PC-3 (cell line): Measurements from ENCODE around the gene RTF1. TPM values are rescaled to one million over a fixed set of nuclear protein-coding genes. Genes with fewer than 3 reads are reported as not detected.

ENCODE experiments used
- ATAC-seq: fragments of 200-7000 bp; cut with Tn5 transposase; 2 replicates; pipeline ENCODE4 v1.9.1; 2020; ENCODE audit warnings: mild to moderate bottlenecking, moderate library complexity
- BruUV-seq: library from RNA; stranded (reverse); fragments of 400-500 nt; replicated peaks from 2 replicates; lab custom pipeline; 2021; lab: Mats Ljungman, UMichigan
- CTCF ChIA-PET: fragments of 300-600 bp; sonication (Branson Sonifier 250); formaldehyde crosslinking; loops from one replicate; lab custom pipeline; 2022; ENCODE audit warnings: antibody characterized with exemption; lab: Charles Lee
- POLR2A ChIA-PET: fragments of 300-600 bp; sonication (Branson Sonifier 250); formaldehyde crosslinking; loops from one replicate; lab custom pipeline; 2022; ENCODE audit warnings: antibody characterized with exemption; ENCODE audit not compliant: unreplicated experiment; lab: Charles Lee
- DNase-seq: peaks from one replicate; pipeline ENCODE4 v3.0.0-alpha.2; 2015
- H2AFZ ChIP-seq: fragments of 300-600 bp; sonication (generic); 2 replicates; pipeline ENCODE4 v1.6.0; 2016; ENCODE audit warnings: antibody characterized with exemption, low read length
- H3F3A ChIP-seq: fragments of 300-600 bp; sonication (generic); one replicate; pipeline ENCODE4 v1.6.0; 2017; ENCODE audit warnings: antibody characterized with exemption, low read length, control low read depth, mild to moderate bottlenecking; ENCODE audit not compliant: unreplicated experiment
- H3K27ac ChIP-seq: fragments of 300-600 bp; sonication (generic); 2 replicates; pipeline ENCODE4 v1.5.1; 2016; ENCODE audit warnings: mild to moderate bottlenecking, low read length
- H3K27me3 ChIP-seq: fragments of 300-600 bp; sonication (generic); 2 replicates; pipeline ENCODE4 v1.6.1; 2016; ENCODE audit warnings: low read length, mixed read lengths
- H3K36me3 ChIP-seq: fragments of 300-600 bp; sonication (generic); 2 replicates; pipeline ENCODE4 v1.6.1; 2016; ENCODE audit warnings: low read depth, mixed run types, low read length, mixed read lengths
- H3K4me1 ChIP-seq: fragments of 300-600 bp; sonication (generic); 2 replicates; pipeline ENCODE4 v1.5.1; 2016; ENCODE audit warnings: low read length; ENCODE audit not compliant: insufficient read depth
- H3K4me2 ChIP-seq: fragments of 300-600 bp; sonication (generic); 2 replicates; pipeline ENCODE4 v1.6.0; 2016; ENCODE audit warnings: low read length
- H3K4me3 ChIP-seq: fragments of 300-600 bp; sonication (generic); 2 replicates; pipeline ENCODE4 v1.5.1; 2016; ENCODE audit warnings: mild to moderate bottlenecking, low read length, mixed read lengths
- H3K79me2 ChIP-seq: fragments of 300-600 bp; sonication (generic); 2 replicates; pipeline ENCODE4 v1.6.1; 2017; ENCODE audit warnings: low read length, mixed read lengths
- H3K9ac ChIP-seq: fragments of 300-600 bp; sonication (generic); 2 replicates; pipeline ENCODE4 v1.6.0; 2016; ENCODE audit warnings: mild to moderate bottlenecking, low read length
- H3K9me2 ChIP-seq: fragments of 300-600 bp; sonication (generic); replicated peaks from 2 replicates; pipeline ENCODE4 v1.6.1; 2016; ENCODE audit warnings: mixed run types, low read length, mixed read lengths
- H3K9me3 ChIP-seq: fragments of 300-600 bp; sonication (generic); 2 replicates; pipeline ENCODE4 v1.6.1; 2016; ENCODE audit warnings: low read length, mixed read lengths
- H4K20me1 ChIP-seq: fragments of 300-600 bp; sonication (generic); 2 replicates; pipeline ENCODE4 v1.6.1; 2016; ENCODE audit warnings: low read length, mixed read lengths
- EZH2 ChIP-seq: fragments of 300-600 bp; sonication (generic); IDR thresholded peaks from one replicate; pipeline ENCODE4 v1.6.1; 2017; ENCODE audit warnings: antibody characterized with exemption, mild to moderate bottlenecking, low read length; ENCODE audit not compliant: unreplicated experiment
- EZH2phosphoT487 ChIP-seq: fragments of 300-600 bp; sonication (generic); IDR thresholded peaks from 2 replicates; pipeline ENCODE4 v1.6.1; 2018; ENCODE audit warnings: mild to moderate bottlenecking, antibody characterized with exemption, low read length, borderline replicate concordance
- intact Hi-C: fragments of 100-400 bp; cut with micrococcal nuclease; formaldehyde crosslinking; loops from 2 replicates; pipeline ENCODE4 v1.9.0; 2023
- total RNA-seq: library from RNA; depleted of rRNA; stranded (reverse); fragments of >200 nt; gene quantifications from 2 replicates; pipeline ENCODE4 v1.2.3, GENCODE V29; 2014
- TF ChIP-seq, protein P1 (sequence below): fragments of 300-600 bp; sonication (generic); conservative IDR thresholded peaks from 2 replicates; pipeline ENCODE4 v1.5.1; 2017; ENCODE audit warnings: antibody characterized with exemption, low read depth, mild to moderate bottlenecking, low read length

RTF1 gene
- total RNA-seq, 1 experiment from 2014 or later = 20.2 TPM

GRCh38 chr15:41443275-41443674, 26.4 kb downstream of the RTF1 start:
- DNase-seq = no peak
- intact Hi-C loops = no loop called here
- no peak overlapping the region for H2AFZ ChIP-seq
- H3K9me3 ChIP-seq = no peaks in the 10 kb centered on the region
- no peak overlapping the region for H3K4me2 ChIP-seq
- no peaks in the 10 kb centered on the region for H3K27me3 ChIP-seq
- no TSS peak for BruUV-seq
- POLR2A ChIA-PET = no interaction called here
- no peaks in the 10 kb centered on the region for H3K9me2 ChIP-seq
- no peak overlapping the region for H3K27ac ChIP-seq
- H3K9ac ChIP-seq = no peak overlapping the region
- CTCF ChIA-PET = no interaction called here
- H3K36me3 ChIP-seq = peaks cover 18% of the 10 kb centered on the region; the same call in 1 of the 2 replicates
- H3K4me3 ChIP-seq = no peak overlapping the region
- no peaks in the 10 kb centered on the region; the same call in 1 of the 2 replicates for H4K20me1 ChIP-seq
- no peaks in the 10 kb centered on the region for H3F3A ChIP-seq
- no peak for ATAC-seq
- TF ChIP-seq, protein P1, sequence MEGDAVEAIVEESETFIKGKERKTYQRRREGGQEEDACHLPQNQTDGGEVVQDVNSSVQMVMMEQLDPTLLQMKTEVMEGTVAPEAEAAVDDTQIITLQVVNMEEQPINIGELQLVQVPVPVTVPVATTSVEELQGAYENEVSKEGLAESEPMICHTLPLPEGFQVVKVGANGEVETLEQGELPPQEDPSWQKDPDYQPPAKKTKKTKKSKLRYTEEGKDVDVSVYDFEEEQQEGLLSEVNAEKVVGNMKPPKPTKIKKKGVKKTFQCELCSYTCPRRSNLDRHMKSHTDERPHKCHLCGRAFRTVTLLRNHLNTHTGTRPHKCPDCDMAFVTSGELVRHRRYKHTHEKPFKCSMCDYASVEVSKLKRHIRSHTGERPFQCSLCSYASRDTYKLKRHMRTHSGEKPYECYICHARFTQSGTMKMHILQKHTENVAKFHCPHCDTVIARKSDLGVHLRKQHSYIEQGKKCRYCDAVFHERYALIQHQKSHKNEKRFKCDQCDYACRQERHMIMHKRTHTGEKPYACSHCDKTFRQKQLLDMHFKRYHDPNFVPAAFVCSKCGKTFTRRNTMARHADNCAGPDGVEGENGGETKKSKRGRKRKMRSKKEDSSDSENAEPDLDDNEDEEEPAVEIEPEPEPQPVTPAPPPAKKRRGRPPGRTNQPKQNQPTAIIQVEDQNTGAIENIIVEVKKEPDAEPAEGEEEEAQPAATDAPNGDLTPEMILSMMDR = no peak
- H3K79me2 ChIP-seq = peaks cover 4% of the 10 kb centered on the region; the same call in 1 of the 2 replicates
- H3K4me1 ChIP-seq = no peaks in the 10 kb centered on the region

GRCh38 chr15:41445399-41445798, 28.5 kb downstream of the RTF1 start:
- H2AFZ ChIP-seq = no peak overlapping the region
- no peaks in the 10 kb centered on the region for H3K9me3 ChIP-seq
- no peaks in the 10 kb centered on the region; the same call in 1 of the 2 replicates for H4K20me1 ChIP-seq
- BruUV-seq = no TSS peak
- CTCF ChIA-PET = no interaction called here
- intact Hi-C loops = no loop called here
- no peaks in the 10 kb centered on the region for H3F3A ChIP-seq
- TF ChIP-seq, protein P1 = no peak
- no peak for TF ChIP-seq EZH2
- no peak for TF ChIP-seq EZH2phosphoT487
- H3K9ac ChIP-seq = no peak overlapping the region
- ATAC-seq (no peak), DNase-seq (no peak)
- H3K4me3 ChIP-seq = no peak overlapping the region
- H3K4me2 ChIP-seq = no peak overlapping the region
- no peaks in the 10 kb centered on the region for H3K9me2 ChIP-seq
- H3K27ac ChIP-seq = no peak overlapping the region
- H3K36me3 ChIP-seq = peaks cover 13% of the 10 kb centered on the region; the same call in 1 of the 2 replicates
- H3K27me3 ChIP-seq = no peaks in the 10 kb centered on the region
- POLR2A ChIA-PET = no interaction called here
- H3K79me2 ChIP-seq = peaks cover 7% of the 10 kb centered on the region; the same call in 1 of the 2 replicates
- H3K4me1 ChIP-seq = no peaks in the 10 kb centered on the region

- Histone ChIP-seq H3F3A (no peaks in the 10 kb centered on the region), H3K9ac (no peak overlapping the region), H3K4me2 (no peak overlapping the region), H3K27ac (no peak overlapping the region), H3K79me2 (no peaks in the 10 kb centered on the region), H3K9me3 (no peaks in the 10 kb centered on the region), H3K4me3 (no peak overlapping the region), H3K27me3 (no peaks in the 10 kb centered on the region), H3K4me1 (no peaks in the 10 kb centered on the region), H3K9me2 (no peaks in the 10 kb centered on the region), H2AFZ (no peak overlapping the region), H3K36me3 (peaks cover 41% of the 10 kb centered on the region), H4K20me1 (0 out of 2 replicates have a peak, but pooled peaks cover 4% of the 10 kb centered on the region)
- intact Hi-C loops = loop anchor here (10.0 kb wide), 2 partner anchors 143 to 283 kb away; no protein-coding TSS in a partner anchor
- no TSS peak for BruUV-seq
- DNase-seq (no peak), ATAC-seq (no peak)
- CTCF ChIA-PET = interaction anchor here (0.7 kb wide), 1 partner anchor 18 kb away, joined by 13 read pairs; no protein-coding TSS in a partner anchor
- POLR2A ChIA-PET = interaction anchor here (0.5 kb wide), 1 partner anchor 164 kb away, joined by 4 read pairs; no protein-coding TSS in a partner anchor
- TF ChIP-seq EZH2phosphoT487 (no peak), EZH2 (no peak)
- TF ChIP-seq, protein P1 = no peak
These were observed 45.3 kb downstream of the RTF1 start for GRCh38 chr15:41462084-41462795.
